Gastrocnemius medialis (tissue), 4 donors: ENCODE data around the gene SH3BP1. TPM values are rescaled to one million over a fixed set of nuclear protein-coding genes. Genes with fewer than 3 reads are reported as not detected.

Experiments
- ATAC-seq, 2 donors: fragments of 150-250 bp; one replicate each; pipeline ENCODE4 v1.9.1; 2016
- DNase-seq, 2 donors: peaks; one replicate each; pipeline ENCODE4 v3.0.0-alpha.2; 2019
- H3K27ac ChIP-seq, 4 donors: fragments of 200-600 bp; sonication (generic); 1 replicate in 1 of 4; 2 replicates in 3 of 4; pipeline ENCODE4 v1.5.1; 2016 to 2018; ENCODE audit warnings: mild to moderate bottlenecking in 2 of 4, moderate library complexity in 1 of 4
- H3K27me3 ChIP-seq, 3 donors: fragments of 200-600 bp; sonication (generic) in 2 of 3; 1 replicate in 1 of 3; 2 replicates in 2 of 3; pipeline versions ENCODE4 v1.5.1 to v1.6.0; 2016 to 2019; ENCODE audit warnings: mild to moderate bottlenecking in 1 of 3, moderate library complexity in 1 of 3
- H3K36me3 ChIP-seq, 2 donors: fragments of 200-600 bp; sonication (generic) in 1 of 2; one replicate each; pipeline ENCODE4 v1.5.1; 2017 to 2018
- H3K4me1 ChIP-seq, 2 donors: fragments of 200-600 bp; sonication (generic) in 1 of 2; one replicate each; pipeline ENCODE4 v1.5.1; 2016 to 2017; ENCODE audit warnings: mild to moderate bottlenecking in 2 of 2
- H3K4me3 ChIP-seq, 4 donors: fragments of 200-600 bp; sonication (generic) in 3 of 4; 1 replicate in 1 of 4; 2 replicates in 3 of 4; pipeline ENCODE4 v1.5.1; 2016 to 2019; ENCODE audit warnings: mild to moderate bottlenecking in 2 of 4
- H3K9me3 ChIP-seq, 3 donors: fragments of 200-600 bp; sonication (generic) in 2 of 3; 1 replicate in 1 of 3; 2 replicates in 2 of 3; pipeline ENCODE4 v1.5.1; 2016 to 2019
- POLR2A ChIP-seq, 2 donors: fragments of 450-650 bp; IDR thresholded peaks; one replicate each; pipeline ENCODE4 v1.6.1; 2017; ENCODE audit warnings: antibody characterized with exemption in 2 of 2, mild to moderate bottlenecking in 2 of 2, moderate library complexity in 2 of 2
- in situ Hi-C, 4 donors: fragments of 200-750 bp; cut with MboI; loops; one replicate each; pipeline versions ENCODE4 v1.15.0 to v1.8.0; 2017; ENCODE audit warnings: low sequenced_read_pairs in 4 of 4
- intact Hi-C: fragments of 100-400 bp; cut with DNase I; formaldehyde crosslinking; loops from one replicate; pipeline ENCODE4 v1.15.1; 2023; ENCODE audit warnings: low total_unique reads
- total RNA-seq, 4 donors: library from RNA; depleted of rRNA; stranded (reverse); fragments of >200 nt; gene quantifications; one replicate each; pipeline versions ENCODE4 v1.1.0 to v1.2.3, GENCODE V29; 2016
- TF ChIP-seq, protein P1 (sequence below), 5 experiments: fragments of 450-650 bp in 3 of 5; fragments of 200-600 bp in 2 of 5; sonication (generic) in 2 of 5; IDR thresholded peaks in 4 of 5; conservative IDR thresholded peaks in 1 of 5; 1 replicate in 4 of 5; 2 replicates in 1 of 5; pipeline ENCODE4 v1.5.1; 2016 to 2019; ENCODE audit warnings: antibody characterized with exemption in 5 of 5, mild to moderate bottlenecking in 3 of 5, moderate library complexity in 3 of 5

SH3BP1 gene
- total RNA-seq, 4 donors from 2014 or later, result 1.1 to 1.8 (median 1.6) TPM; not detected in 1

DNA sequence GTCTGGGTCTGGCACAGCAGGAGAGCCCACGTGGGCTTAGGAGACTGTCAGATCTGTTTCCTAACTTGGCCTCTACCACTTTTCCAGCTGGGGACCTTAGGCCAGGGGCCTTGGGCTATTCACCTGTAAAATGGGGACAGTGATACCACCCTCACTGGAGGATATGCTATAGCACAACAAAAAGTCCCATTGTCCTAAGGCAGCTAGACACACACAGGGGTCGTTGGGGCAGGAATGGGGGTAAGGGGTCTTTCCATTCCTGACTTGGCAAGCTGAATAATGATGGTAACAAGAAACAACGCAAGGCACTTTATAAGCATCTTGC, 2.6 kb upstream of the SH3BP1 start:
- Histone ChIP-seq H3K4me3 (no peak overlapping the region), H3K4me1 (peaks cover 26 to 29% of the 10 kb centered on the region in 2 donors), H3K27me3 (peaks cover 7 to 14% (median 12%) of the 10 kb centered on the region in 3 donors), H3K9me3 (no peaks in the 10 kb centered on the region), H3K27ac (no peak overlapping the region), H3K36me3 (peaks cover 0 to 9% of the 10 kb centered on the region in 2 donors)
- in situ Hi-C loops, result loop anchor here in 1 of 4 donors (25.0 kb wide), 1 partner anchor 150 kb away; no protein-coding TSS in a partner anchor
- intact Hi-C loops, result no loop called here
- DNase-seq (no peak), ATAC-seq (no peak)
- no peak for TF ChIP-seq POLR2A (IDR thresholded peaks at IDR 0.05)
- TF ChIP-seq, protein P1, sequence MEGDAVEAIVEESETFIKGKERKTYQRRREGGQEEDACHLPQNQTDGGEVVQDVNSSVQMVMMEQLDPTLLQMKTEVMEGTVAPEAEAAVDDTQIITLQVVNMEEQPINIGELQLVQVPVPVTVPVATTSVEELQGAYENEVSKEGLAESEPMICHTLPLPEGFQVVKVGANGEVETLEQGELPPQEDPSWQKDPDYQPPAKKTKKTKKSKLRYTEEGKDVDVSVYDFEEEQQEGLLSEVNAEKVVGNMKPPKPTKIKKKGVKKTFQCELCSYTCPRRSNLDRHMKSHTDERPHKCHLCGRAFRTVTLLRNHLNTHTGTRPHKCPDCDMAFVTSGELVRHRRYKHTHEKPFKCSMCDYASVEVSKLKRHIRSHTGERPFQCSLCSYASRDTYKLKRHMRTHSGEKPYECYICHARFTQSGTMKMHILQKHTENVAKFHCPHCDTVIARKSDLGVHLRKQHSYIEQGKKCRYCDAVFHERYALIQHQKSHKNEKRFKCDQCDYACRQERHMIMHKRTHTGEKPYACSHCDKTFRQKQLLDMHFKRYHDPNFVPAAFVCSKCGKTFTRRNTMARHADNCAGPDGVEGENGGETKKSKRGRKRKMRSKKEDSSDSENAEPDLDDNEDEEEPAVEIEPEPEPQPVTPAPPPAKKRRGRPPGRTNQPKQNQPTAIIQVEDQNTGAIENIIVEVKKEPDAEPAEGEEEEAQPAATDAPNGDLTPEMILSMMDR (IDR thresholded peaks at IDR 0.05 in 4 of 5, conservative IDR thresholded peaks at IDR 0.05 in 1 of 5), result no peak

DNA sequence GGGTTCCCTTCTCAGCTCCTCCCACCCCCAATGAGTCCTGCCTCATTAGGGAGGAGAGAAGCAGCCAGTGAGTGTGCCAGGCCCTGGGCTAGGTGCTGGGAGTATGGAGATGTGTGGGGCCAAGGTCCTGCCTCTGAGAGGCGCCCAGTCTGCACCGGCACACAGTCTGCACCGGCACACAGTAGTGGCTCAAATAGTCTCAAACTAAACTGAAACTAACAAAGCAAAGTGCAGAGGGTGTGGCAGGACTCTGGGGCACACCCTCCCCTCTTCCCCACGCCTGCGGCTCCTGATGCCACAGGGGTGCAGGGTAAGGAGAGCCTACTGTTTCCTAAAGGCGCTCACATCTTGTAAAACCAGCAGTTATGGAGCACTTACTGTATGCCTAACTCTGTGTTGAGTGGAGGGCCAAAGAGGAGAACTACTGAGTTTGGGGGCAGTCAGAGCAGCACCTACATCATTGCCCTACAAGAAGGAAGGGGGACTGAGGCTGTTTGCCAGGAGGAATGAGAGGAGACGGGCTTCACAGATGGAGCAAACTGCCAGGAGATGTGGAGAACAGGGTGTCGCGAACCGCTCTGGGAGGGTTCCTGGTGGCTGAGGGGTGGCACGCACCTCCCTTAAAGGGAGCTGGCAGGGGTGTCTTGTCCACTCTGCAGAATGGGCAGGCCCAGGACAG, 939 bp upstream of the SH3BP1 start:
- H3K4me1 ChIP-seq, result peaks cover 17 to 27% of the 10 kb centered on the region in 2 donors
- peak overlapping the region in 2 of 4 donors; percentile 37 to 59 for H3K4me3 ChIP-seq
- no peaks in the 10 kb centered on the region for H3K9me3 ChIP-seq
- H3K27ac ChIP-seq, result no peak overlapping the region
- TF ChIP-seq, protein P1 (IDR thresholded peaks at IDR 0.05 in 4 of 5, conservative IDR thresholded peaks at IDR 0.05 in 1 of 5), result no peak
- no peak for TF ChIP-seq POLR2A (IDR thresholded peaks at IDR 0.05)
- DNase-seq (no peak), ATAC-seq (no peak)
- in situ Hi-C loops, result loop anchor here in 1 of 4 donors (25.0 kb wide), 1 partner anchor 149 kb away; no protein-coding TSS in a partner anchor
- H3K27me3 ChIP-seq, result peaks cover 7 to 14% (median 12%) of the 10 kb centered on the region in 3 donors
- H3K36me3 ChIP-seq, result no peaks in the 10 kb centered on the region
- intact Hi-C loops, result no loop called here

DNA sequence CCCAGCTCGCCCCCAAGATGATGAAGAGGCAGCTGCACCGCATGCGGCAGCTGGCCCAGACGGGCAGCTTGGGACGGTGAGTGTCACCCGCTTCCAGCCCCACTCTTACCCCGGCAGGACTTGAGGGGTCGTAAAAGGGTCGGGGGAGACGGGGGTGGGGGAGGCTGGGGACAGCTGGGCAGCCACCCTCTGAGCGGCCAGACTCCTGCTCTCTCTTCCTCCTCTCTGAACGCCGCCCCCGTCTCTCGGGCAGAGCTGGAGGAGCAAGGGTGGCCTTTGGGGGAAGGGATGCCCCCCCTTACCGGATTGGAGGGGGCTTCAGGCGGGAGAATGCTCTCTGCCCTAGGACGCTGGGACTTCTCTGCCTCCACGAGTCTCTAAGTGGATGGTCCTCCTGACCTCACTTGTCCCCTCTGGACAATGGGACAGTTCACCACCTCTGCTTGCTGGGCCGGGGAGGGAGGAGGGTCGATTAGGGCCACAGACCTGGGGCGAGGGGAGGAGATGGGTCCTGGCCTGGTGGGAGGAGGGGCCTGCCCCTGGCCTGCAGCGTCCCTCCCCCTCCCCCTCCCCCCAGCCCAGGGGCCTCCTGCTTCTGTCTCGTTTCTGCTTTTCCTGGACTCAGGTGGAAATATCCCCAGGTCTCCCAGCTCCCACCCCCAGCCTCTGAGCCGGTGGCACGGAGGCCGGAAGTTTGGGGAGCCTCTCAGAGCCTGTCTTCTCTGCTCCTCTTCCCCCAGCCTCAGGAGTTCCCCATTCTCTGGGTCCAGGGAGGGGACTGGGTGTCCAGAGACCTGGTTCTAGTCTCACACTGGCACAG, 512 bp downstream of the SH3BP1 start:
- H3K4me3 ChIP-seq, result peak overlapping the region; percentile 37 to 59 (median 48)
- TF ChIP-seq, protein P1 (IDR thresholded peaks at IDR 0.05 in 4 of 5, conservative IDR thresholded peaks at IDR 0.05 in 1 of 5), result no peak
- TF ChIP-seq POLR2A (IDR thresholded peaks at IDR 0.05), result no peak
- ATAC-seq (no peak), DNase-seq (no peak)
- H3K27me3 ChIP-seq, result peaks cover 7 to 14% (median 12%) of the 10 kb centered on the region in 3 donors
- H3K4me1 ChIP-seq, result peaks cover 3 to 13% of the 10 kb centered on the region in 2 donors
- no peak overlapping the region for H3K27ac ChIP-seq
- in situ Hi-C loops, result loop anchor here in 1 of 4 donors (25.0 kb wide), 1 partner anchor 147 kb away; no protein-coding TSS in a partner anchor
- H3K9me3 ChIP-seq, result no peaks in the 10 kb centered on the region
- no peaks in the 10 kb centered on the region for H3K36me3 ChIP-seq
- intact Hi-C loops, result no loop called here

DNA sequence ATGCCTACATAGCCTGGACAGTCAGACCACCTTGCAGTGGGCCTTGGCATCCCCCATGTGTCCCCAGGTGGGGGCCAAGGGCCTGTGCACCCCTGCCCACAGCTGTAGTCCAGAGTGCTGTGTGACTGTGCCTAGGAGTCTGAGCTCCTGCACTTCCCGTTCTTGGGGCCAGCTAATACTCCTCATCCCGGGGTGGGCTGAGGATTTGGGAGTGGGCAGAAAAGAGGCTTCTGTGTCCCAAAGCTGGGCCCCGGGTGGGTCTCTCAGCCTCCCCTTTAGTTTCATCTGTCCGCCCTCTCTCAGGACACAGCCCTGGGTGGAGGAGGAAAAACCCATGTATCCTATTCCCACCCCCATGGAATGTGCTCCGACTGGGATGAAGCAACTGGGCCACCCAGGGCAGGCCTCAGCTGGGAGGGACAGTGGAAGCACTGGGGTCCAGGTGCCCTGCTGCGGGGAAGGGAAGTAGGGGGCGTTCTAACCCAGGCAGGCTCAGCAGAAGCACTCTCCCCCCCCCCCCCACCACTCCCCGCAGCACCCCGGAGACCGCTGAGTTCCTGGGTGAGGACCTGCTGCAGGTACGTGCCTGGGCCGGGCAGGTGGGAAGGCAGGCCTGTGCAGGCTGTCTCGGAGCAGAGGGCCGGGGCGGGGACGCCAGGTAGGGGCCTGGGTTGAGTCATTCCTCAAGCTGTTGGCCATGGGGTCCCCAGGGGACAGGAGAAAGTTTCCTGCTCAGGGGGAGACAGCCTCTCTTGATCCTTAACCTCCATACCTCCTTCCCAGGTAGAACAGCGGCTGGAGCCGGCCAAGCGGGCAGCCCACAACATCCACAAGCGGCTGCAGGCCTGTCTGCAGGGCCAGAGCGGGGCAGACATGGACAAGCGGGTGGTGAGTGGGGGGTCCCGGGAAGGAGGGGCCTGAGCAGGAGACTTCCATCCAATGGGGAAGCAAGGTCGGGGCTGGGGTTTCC, 1.4 kb downstream of the SH3BP1 start:
- TF ChIP-seq, protein P1 (IDR thresholded peaks at IDR 0.05 in 4 of 5, conservative IDR thresholded peaks at IDR 0.05 in 1 of 5), result no peak
- no peaks in the 10 kb centered on the region for H3K36me3 ChIP-seq
- H3K27me3 ChIP-seq, result peaks cover 7 to 14% (median 12%) of the 10 kb centered on the region in 3 donors
- intact Hi-C loops (no loop called here), in situ Hi-C loops (loop anchor here in 1 of 4 donors (25.0 kb wide), 1 partner anchor 146 kb away; no protein-coding TSS in a partner anchor)
- no peaks in the 10 kb centered on the region for H3K9me3 ChIP-seq
- H3K27ac ChIP-seq, result no peak overlapping the region
- H3K4me1 ChIP-seq, result peaks cover 0 to 9% of the 10 kb centered on the region in 2 donors
- no peak for ATAC-seq
- H3K4me3 ChIP-seq, result peak overlapping the region in 1 of 4 donors; percentile 45
- DNase-seq, result no peak
